K562 (cell line): ENCODE results near the gene SH2B2. TPM values are rescaled to one million over a fixed set of nuclear protein-coding genes. Genes with fewer than 3 reads are reported as not detected.
"Not testable (repeated sequence)": the region's sequence is repeated elsewhere in the genome, so short reads cannot be mapped to it uniquely, and the experiment has no call there.

Experiments
- CBX1 ChIP-seq: sonication (generic); IDR thresholded peaks from 2 replicates; pipeline ENCODE4 v1.6.1; 2016; ENCODE audit warnings: antibody characterized with exemption, low read depth, mild to moderate bottlenecking
- EP300 ChIP-seq: IDR thresholded peaks from 2 replicates; pipeline ENCODE4 v1.6.1; 2012; ENCODE audit warnings: low read length, improper control_type of control experiment
- MAZ ChIP-seq, 2 experiments: fragments of 450-650 bp in 1 of 2; sonication (generic) in 1 of 2; formaldehyde crosslinking; IDR thresholded peaks in 1 of 2; conservative IDR thresholded peaks in 1 of 2; 2 replicates each; pipeline versions ENCODE4 v1.4.0 to v1.5.0; 2020; ENCODE audit warnings: mild to moderate bottlenecking in 1 of 2, missing genetic modification reagents in 1 of 2
- NFIC ChIP-seq: fragments of 450-650 bp; IDR thresholded peaks from 2 replicates; pipeline ENCODE4 v1.6.1; 2017; ENCODE audit warnings: mild to moderate bottlenecking, inconsistent platforms
- NFYB ChIP-seq: IDR thresholded peaks from 2 replicates; pipeline ENCODE4 v1.6.1; 2011; ENCODE audit warnings: mild to moderate bottlenecking, moderate library complexity; ENCODE audit not compliant: insufficient read length; ENCODE audit errors: extremely low read depth
- POLR2AphosphoS5 ChIP-seq: IDR thresholded peaks from 2 replicates; pipeline ENCODE4 v1.6.1; 2011; ENCODE audit warnings: mild to moderate bottlenecking, low read depth, low read length, moderate library complexity; ENCODE audit not compliant: control insufficient read depth, insufficient read depth
- TBL1XR1 ChIP-seq, 2 experiments: IDR thresholded peaks; 2 replicates each; pipeline ENCODE4 v1.6.1; 2012; ENCODE audit warnings: improper control_type of control experiment in 2 of 2, low read length in 2 of 2, mild to moderate bottlenecking in 1 of 2
- TOE1 ChIP-seq, 2 experiments: fragments of 450-650 bp in 1 of 2; sonication (generic) in 1 of 2; formaldehyde crosslinking in 1 of 2; IDR thresholded peaks; 2 replicates each; pipeline versions ENCODE4 v1.7.1 to v1.8.0; 2016 to 2022; ENCODE audit warnings: borderline replicate concordance in 2 of 2, mild to moderate bottlenecking in 2 of 2, antibody characterized with exemption in 1 of 2, inconsistent platforms in 1 of 2, low read depth in 1 of 2, missing genetic modification reagents in 1 of 2, moderate library complexity in 1 of 2
- polyA plus RNA-seq, 8 experiments: library from polyadenylated mRNA; depleted of rRNA in 4 of 8; stranded (reverse) in 5 of 8; unstranded in 3 of 8; fragments of >200 nt; fragmentation: Nextera tagmentation in 2 of 8; fragmentation: Illumina TruSeq in 1 of 8; extraction: Ambion mirVana in 2 of 8; extraction: Trizol in 1 of 8; gene quantifications; 2 replicates each; pipeline versions ENCODE4 v1.2.1 to v1.2.3, GENCODE V29; 2011 to 2014; ENCODE audit warnings: inconsistent platforms in 1 of 8, missing spikeins in 1 of 8
- total RNA-seq, 7 experiments: library from RNA; depleted of rRNA in 6 of 7; stranded (reverse); fragments of >200 nt in 6 of 7; fragmentation: Illumina TruSeq in 2 of 7; extraction: Trizol in 2 of 7; gene quantifications; 2 replicates each; pipeline versions ENCODE4 v1.2.1 to v1.2.3, GENCODE V29; 2011 to 2021; ENCODE audit warnings: low replicate concordance in 1 of 7
- TF ChIP-seq, protein P1 (sequence below): fragments of 450-650 bp; IDR thresholded peaks from 2 replicates; pipeline ENCODE4 v1.6.1; 2014; ENCODE audit warnings: low read depth, mild to moderate bottlenecking, moderate library complexity, borderline replicate concordance
- TF ChIP-seq, protein P2 (sequence below), 2 experiments: fragments of 450-650 bp; IDR thresholded peaks; 2 replicates each; pipeline ENCODE4 v1.6.1; 2018; ENCODE audit warnings: mild to moderate bottlenecking in 2 of 2, low read depth in 1 of 2; ENCODE audit not compliant: partially characterized antibody in 2 of 2
- TF ChIP-seq, protein P3 (sequence below): IDR thresholded peaks from 2 replicates; pipeline ENCODE4 v1.6.1; 2011; ENCODE audit warnings: borderline replicate concordance, low read depth, mild to moderate bottlenecking, moderate library complexity, low read length; ENCODE audit not compliant: insufficient read depth, poor library complexity, severe bottlenecking
- TF ChIP-seq, protein P4 (sequence below): fragments of 250-450 bp; sonication (Bioruptor Pico); IDR thresholded peaks from 2 replicates; pipeline ENCODE4 v1.4.0; 2020; ENCODE audit warnings: mild to moderate bottlenecking

SH2B2 gene
- total and polyA plus RNA-seq, 9 of the 15 experiments (the other 6 are each of a cell fraction or from before 2014, with no cell fraction given): 0.03 to 0.89 (median 0.07) TPM; not detected in 4

DNA sequence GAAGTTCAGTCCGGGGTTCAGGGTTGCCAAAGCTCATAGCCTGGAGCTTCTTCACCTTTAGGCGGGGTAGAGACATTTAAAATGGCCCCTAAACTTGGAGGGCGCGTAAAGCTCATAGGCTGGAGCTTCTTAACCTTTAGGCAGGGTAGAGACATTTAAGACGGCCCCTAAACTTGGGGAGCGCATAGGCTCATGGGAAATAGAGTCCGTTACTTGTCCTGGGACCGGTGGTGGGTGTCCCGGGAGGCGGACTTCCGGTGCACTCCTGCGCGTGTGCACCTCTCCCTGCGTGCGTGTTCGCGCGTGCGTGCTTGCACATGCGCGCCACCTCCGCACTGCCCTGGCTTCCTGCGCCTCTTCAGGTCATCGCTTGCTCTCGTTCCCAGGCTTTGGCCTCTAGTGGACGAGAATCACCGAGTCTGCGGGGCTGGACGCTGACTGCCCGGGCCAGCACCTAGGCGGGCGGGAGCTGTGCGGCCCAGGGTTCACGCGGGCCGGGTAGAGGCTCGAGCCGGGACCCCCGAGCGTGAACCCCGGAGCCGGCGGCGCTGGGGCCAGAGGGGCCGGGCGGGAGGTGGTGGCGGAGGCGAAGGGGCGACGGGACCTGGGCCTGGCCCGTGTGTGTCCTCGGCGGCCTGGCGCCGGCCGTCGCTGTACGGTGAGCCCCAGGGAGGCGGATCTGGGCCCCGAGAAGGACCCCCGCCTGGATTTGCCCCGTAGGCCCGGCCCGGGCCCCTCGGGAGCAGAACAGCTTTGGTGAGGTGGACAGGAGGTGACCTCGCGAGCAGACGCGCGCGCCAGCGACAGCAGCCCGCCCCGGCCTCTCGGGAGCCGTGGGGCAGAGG lies 77.1 kb downstream of the SH2B2 start (continued):
- peak in 1 of 2 experiments; percentile 42; a peak in 2 of 4 replicates for TF ChIP-seq TBL1XR1 (IDR thresholded peaks at IDR 0.05; ENCODE audit: low read length in 2 of 2)
- TF ChIP-seq, protein P1, sequence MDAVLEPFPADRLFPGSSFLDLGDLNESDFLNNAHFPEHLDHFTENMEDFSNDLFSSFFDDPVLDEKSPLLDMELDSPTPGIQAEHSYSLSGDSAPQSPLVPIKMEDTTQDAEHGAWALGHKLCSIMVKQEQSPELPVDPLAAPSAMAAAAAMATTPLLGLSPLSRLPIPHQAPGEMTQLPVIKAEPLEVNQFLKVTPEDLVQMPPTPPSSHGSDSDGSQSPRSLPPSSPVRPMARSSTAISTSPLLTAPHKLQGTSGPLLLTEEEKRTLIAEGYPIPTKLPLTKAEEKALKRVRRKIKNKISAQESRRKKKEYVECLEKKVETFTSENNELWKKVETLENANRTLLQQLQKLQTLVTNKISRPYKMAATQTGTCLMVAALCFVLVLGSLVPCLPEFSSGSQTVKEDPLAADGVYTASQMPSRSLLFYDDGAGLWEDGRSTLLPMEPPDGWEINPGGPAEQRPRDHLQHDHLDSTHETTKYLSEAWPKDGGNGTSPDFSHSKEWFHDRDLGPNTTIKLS: peak; percentile 83
- TF ChIP-seq, protein P2, sequence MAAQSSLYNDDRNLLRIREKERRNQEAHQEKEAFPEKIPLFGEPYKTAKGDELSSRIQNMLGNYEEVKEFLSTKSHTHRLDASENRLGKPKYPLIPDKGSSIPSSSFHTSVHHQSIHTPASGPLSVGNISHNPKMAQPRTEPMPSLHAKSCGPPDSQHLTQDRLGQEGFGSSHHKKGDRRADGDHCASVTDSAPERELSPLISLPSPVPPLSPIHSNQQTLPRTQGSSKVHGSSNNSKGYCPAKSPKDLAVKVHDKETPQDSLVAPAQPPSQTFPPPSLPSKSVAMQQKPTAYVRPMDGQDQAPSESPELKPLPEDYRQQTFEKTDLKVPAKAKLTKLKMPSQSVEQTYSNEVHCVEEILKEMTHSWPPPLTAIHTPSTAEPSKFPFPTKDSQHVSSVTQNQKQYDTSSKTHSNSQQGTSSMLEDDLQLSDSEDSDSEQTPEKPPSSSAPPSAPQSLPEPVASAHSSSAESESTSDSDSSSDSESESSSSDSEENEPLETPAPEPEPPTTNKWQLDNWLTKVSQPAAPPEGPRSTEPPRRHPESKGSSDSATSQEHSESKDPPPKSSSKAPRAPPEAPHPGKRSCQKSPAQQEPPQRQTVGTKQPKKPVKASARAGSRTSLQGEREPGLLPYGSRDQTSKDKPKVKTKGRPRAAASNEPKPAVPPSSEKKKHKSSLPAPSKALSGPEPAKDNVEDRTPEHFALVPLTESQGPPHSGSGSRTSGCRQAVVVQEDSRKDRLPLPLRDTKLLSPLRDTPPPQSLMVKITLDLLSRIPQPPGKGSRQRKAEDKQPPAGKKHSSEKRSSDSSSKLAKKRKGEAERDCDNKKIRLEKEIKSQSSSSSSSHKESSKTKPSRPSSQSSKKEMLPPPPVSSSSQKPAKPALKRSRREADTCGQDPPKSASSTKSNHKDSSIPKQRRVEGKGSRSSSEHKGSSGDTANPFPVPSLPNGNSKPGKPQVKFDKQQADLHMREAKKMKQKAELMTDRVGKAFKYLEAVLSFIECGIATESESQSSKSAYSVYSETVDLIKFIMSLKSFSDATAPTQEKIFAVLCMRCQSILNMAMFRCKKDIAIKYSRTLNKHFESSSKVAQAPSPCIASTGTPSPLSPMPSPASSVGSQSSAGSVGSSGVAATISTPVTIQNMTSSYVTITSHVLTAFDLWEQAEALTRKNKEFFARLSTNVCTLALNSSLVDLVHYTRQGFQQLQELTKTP (IDR thresholded peaks at IDR 0.05; ENCODE audit: low read depth in 1 of 2, partially characterized antibody in 2 of 2): peak in 1 of 2 experiments; percentile 90
- peak; percentile 81 for TF ChIP-seq POLR2AphosphoS5
- TF ChIP-seq, protein P3, sequence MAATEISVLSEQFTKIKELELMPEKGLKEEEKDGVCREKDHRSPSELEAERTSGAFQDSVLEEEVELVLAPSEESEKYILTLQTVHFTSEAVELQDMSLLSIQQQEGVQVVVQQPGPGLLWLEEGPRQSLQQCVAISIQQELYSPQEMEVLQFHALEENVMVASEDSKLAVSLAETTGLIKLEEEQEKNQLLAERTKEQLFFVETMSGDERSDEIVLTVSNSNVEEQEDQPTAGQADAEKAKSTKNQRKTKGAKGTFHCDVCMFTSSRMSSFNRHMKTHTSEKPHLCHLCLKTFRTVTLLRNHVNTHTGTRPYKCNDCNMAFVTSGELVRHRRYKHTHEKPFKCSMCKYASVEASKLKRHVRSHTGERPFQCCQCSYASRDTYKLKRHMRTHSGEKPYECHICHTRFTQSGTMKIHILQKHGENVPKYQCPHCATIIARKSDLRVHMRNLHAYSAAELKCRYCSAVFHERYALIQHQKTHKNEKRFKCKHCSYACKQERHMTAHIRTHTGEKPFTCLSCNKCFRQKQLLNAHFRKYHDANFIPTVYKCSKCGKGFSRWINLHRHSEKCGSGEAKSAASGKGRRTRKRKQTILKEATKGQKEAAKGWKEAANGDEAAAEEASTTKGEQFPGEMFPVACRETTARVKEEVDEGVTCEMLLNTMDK: peak; percentile 69
- TF ChIP-seq, protein P4, sequence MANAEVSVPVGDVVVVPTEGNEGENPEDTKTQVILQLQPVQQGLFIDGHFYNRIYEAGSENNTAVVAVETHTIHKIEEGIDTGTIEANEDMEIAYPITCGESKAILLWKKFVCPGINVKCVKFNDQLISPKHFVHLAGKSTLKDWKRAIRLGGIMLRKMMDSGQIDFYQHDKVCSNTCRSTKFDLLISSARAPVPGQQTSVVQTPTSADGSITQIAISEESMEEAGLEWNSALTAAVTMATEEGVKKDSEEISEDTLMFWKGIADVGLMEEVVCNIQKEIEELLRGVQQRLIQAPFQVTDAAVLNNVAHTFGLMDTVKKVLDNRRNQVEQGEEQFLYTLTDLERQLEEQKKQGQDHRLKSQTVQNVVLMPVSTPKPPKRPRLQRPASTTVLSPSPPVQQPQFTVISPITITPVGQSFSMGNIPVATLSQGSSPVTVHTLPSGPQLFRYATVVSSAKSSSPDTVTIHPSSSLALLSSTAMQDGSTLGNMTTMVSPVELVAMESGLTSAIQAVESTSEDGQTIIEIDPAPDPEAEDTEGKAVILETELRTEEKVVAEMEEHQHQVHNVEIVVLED (CRISPR knock-in tag): peak; percentile 94
- TF ChIP-seq MAZ (CRISPR knock-in tag; conservative IDR thresholded peaks at IDR 0.05 in 1 of 2, IDR thresholded peaks at IDR 0.05 in 1 of 2): peak; percentile 30 to 59; a peak in 2 of 4 replicates
- TF ChIP-seq TOE1 (IDR thresholded peaks at IDR 0.05; ENCODE audit: borderline replicate concordance): peak; percentile 87; the same call in 1 of the 2 replicates
- TF ChIP-seq TOE1 (CRISPR knock-in tag; IDR thresholded peaks at IDR 0.05; ENCODE audit: borderline replicate concordance, low read depth): not testable (repeated sequence)
- TF ChIP-seq CBX1: peak; percentile 56; the same call in 1 of the 2 replicates
- peak; percentile 28; the same call in 1 of the 2 replicates for TF ChIP-seq EP300
- TF ChIP-seq NFIC: peak; percentile 12; the same call in 1 of the 2 replicates
- peak; percentile 44 for TF ChIP-seq NFYB
